Stimulated activated CD8-positive, alpha-beta memory T cell treated with anti-CD3 and anti-CD28 coated beads, Interleukin-7, amount 100 ng/mL, for 4 hours (primary cell): ENCODE data around the gene HMGA1.
"Not testable (repeated sequence)": the region's sequence is repeated elsewhere in the genome, so short reads cannot be mapped to it uniquely, and the experiment has no call there.

ENCODE experiments used
- DNase-seq, 2 donors: peaks; one replicate each; pipeline ENCODE4 v3.0.0-alpha.2; 2020; ENCODE audit warnings: low read depth in 2 of 2

Gene HMGA1

GRCh38 chr6:34260576-34261267, 24.0 kb downstream of the HMGA1 start:
- no peak for DNase-seq

GRCh38 chr6:34263484-34263883, 26.8 kb downstream of the HMGA1 start:
- DNase-seq, result not testable (repeated sequence)

GRCh38 chr6:34267746-34268145, 31.1 kb downstream of the HMGA1 start:
- DNase-seq, result no peak

GRCh38 chr6:34269132-34269531, 32.5 kb downstream of the HMGA1 start:
- not testable (repeated sequence) for DNase-seq

- not testable (repeated sequence) for DNase-seq
Measured at GRCh38 chr6:34269658-34270341, 33.1 kb downstream of the HMGA1 start.

- no peak for DNase-seq
Measured at GRCh38 chr6:34272013-34272926, 35.6 kb downstream of the HMGA1 start.

- DNase-seq, result no peak
Measured at GRCh38 chr6:34273242-34273805, 36.7 kb downstream of the HMGA1 start.

- DNase-seq, result no peak
Measured at GRCh38 chr6:34274129-34274528, 37.5 kb downstream of the HMGA1 start.

- DNase-seq, result no peak
Measured at GRCh38 chr6:34275128-34275804, 38.6 kb downstream of the HMGA1 start.

GRCh38 chr6:34276191-34276590, 39.5 kb downstream of the HMGA1 start:
- DNase-seq, result no peak

GRCh38 chr6:34276881-34277762, 40.4 kb downstream of the HMGA1 start:
- DNase-seq, result no peak

GRCh38 chr6:34277763-34278112, 41.1 kb downstream of the HMGA1 start:
- no peak for DNase-seq

GRCh38 chr6:34278833-34279232, 42.2 kb downstream of the HMGA1 start:
- no peak for DNase-seq

- DNase-seq, result no peak
Measured at GRCh38 chr6:34280216-34280615, 43.5 kb downstream of the HMGA1 start.

- DNase-seq, result no peak
Measured at GRCh38 chr6:34281702-34282334, 45.1 kb downstream of the HMGA1 start.

GRCh38 chr6:34284563-34285447, 48.1 kb downstream of the HMGA1 start:
- no peak for DNase-seq

- DNase-seq, result no peak
Measured at GRCh38 chr6:34285448-34286164, 48.9 kb downstream of the HMGA1 start.

GRCh38 chr6:34288581-34288980, 51.9 kb downstream of the HMGA1 start:
- DNase-seq, result no peak
